ENCODE results near the gene RGS9. TPM values are rescaled to one million over a fixed set of nuclear protein-coding genes. Genes with fewer than 3 reads are reported as not detected.

Gene RGS9
- total RNA-seq, 1 experiment from 2014 or later = 3.2 TPM

DNA sequence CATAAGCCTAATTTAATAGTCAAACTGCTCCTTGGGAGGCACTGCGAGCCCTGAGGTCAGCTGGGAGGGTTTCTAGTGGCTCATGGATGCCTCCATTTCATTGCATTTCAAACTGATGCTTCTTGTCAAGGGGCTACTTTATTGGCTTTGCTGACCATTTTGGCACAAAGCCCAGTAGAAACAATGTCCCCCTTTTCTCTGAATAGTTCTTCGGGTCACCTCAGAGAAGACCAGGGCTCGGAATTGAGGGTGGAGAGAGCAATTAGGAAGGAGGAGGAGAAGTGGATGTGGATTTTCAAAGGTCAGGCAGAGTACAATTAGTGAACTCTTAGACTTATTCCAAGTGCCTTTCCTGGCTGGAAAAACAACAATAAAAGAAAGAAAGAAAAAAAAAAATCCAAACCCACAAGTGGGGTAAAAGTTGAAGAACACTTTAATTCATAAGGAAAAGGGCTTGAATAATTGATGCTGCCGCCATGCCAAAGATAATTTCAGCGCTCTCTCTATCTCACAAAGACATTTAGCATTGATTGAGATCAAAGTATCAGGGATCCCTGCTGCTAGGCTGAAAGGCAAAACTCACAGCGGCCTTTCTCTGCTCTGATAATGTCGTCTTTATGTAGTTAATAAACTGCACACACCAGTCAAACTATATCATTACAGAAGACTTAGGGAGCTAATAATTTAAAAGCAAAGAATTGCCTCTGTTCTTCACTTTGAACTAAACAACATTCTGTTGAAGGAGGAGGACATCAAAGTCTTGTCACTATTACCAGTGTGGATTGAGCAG lies 122.7 kb downstream of the RGS9 start:
- no peak for DNase-seq (ENCODE audit: low spot score)

DNA sequence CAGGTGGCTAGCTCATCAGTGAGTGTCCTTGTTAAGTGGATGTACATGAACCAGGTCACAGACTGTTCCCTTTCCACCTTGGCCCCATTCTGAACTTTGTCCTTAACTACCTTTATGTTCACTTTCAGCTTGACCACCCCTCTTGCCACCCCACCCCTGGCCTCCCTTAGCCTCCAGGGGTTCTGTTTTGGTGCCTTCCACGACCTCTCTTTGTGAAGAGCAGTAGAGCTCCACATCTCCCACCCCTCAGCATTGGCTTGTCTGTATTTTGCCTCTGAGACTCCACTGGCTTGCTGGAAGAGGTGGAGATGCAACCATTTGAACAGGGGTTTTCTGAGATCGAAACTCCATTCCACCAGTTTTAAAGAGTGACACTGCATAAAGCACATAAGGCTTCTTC lies 123.5 kb downstream of the RGS9 start:
- no peak for DNase-seq (ENCODE audit: low spot score)

DNA sequence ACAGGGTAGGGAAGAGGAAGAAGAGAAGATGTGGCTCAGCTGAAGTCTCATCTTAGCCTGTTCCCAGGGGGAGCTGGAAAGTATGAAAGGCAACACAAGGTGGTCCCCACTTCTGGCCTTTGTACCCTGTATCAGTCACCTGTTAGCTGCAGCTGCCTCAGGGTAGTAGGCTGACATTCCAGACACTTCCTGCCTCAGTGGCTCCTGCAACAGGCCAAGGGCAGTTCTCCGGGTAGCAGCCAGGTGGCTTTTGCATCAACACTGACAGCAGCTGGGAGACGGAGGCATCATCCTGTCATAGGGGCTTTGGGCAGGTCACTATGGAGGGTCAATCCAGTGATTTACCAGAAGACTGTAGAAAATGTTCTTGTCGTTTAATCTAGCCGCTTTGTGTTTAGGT lies 124.0 kb downstream of the RGS9 start:
- DNase-seq (ENCODE audit: low spot score) = no peak

DNA sequence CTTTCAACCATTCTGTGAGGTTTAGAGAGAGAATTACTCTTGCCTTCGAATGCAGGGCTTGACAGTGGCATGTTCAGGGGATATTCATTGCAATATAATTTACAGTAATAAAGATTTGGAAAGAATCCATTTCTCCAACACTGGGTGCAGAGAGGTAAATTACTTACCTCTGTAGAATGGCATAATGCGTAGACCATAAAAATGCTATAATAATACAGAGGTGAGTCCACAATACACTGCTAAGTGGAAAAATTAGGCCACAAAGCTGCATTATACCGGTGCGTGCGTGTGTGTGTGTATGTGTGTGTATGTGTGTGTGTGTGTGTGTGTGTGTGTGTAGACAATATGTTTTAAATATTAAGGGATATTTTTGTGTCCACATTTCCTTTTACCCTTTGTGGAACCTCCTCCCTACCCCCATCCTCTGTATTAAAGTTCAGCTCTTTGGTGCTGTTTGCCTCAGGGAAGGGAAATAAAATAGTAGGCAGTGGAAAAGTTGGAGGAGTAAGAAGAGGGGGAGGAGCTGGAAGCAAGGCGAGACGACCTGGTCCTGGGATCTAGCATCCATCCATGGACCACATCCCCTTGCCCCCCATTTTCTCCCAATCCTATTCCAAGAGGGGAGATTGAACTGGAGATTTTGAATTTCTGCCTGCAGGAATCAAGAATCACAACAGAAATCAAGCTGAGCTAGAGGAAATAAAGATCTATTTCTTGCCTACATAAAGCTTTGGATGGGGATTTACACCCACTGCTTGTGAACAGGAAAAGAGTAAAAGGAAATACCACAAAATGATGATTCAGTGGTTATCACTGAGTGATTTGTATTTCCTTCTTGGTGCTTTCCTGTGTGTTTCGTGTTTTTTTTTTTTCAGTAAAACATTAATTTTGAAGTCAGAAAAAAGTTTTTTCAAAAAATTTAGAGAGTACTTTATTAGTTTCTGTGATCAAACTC lies 124.8 kb downstream of the RGS9 start:
- DNase-seq (ENCODE audit: low spot score) = no peak

DNA sequence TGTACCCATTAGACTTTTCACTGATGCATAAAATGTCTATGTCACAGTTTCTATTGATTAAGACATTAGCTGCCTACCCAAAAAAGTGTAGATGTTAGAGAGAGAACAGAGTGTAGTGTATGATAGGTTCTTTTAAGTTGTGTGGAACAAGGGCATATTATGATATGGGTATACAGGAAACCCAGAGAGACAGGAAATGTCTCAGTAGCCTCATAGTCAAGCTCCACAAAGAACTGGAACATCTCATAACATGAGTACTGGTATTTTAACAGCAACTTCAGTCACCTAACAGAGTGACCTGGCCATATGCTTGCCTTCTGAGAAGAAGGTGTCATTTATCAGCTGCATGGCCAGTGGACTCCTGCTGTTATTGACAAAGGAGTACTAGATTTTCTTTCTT lies 128.1 kb downstream of the RGS9 start:
- DNase-seq (ENCODE audit: low spot score) = no peak

DNA sequence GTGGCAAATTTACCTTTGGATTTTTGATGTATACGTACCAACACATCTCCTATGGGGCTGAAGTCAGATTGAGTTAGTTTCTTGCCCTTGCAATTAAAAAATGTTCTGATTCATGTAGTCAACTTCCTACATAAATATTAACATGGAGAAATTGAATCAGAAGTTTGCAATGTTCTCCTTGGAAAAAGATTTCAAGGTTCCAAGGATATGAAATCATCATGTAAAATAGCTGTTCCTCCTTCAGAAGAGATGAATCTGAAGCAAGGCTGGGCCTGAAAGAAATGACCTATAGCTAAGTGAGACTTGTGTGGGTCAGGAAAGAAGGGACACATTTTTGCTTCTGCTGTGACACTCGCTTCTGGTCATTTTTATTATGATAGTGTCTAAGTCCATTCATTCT lies 131.7 kb downstream of the RGS9 start:
- DNase-seq (ENCODE audit: low spot score) = no peak

DNA sequence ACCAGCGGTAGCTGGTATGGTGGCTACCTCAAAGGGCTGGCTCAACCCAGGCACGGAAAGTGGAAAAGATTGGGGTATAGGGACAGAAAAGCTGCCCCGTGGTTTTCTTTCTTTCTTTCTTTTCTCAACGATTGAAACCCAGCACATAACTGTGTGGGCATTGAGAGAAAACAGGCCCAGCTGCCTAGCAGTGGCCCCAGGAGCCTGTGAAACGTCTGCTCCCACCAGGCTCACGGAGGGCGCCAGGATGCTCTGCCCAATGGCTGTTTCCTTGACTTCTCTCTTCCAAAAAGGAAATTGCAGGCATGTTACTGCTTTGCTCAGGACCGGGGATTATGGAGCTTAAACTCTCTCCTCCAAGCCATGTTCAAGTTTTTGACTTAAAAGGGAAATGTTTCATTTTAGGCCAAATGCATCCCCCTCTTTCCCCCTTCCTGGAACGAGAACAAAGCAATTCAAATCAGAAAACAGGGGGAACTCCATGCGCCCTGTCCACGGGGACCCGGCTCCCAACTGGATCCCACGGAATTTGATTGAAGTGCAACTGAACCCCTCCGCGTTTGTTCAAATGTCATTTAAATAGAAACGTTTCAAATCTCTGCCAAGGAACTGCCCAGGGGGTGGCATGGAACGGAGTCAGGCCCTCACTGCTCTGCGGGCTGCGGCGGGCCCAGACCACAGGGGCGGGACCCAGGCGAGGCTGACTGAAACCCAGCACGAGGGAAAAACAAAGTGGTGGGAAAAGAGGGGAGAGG lies 133.5 kb downstream of the RGS9 start:
- no peak for DNase-seq (ENCODE audit: low spot score)

DNA sequence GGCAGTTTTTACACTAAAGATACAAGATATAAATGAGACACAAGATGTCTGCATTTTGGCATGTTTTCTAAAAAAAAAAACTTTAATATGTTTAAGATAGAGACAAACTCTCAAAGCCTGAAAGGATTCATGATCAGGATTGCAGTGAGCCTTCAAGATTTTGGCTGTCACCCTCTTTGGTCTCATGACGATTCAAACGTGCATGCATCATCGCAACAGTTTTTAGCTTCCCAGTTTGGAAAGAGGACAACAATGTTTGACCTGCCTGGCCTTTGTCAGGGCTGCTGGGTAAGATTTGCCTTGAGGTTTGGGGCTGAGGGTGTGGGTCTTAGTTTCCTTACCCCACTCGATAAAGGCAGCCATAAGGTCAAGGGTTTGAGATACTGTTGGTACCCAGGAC lies 134.1 kb downstream of the RGS9 start:
- DNase-seq (ENCODE audit: low spot score) = no peak

Other genes with a start within 250 kb of the RGS9 start
- gene LRRC37A3, start 217.9 kb upstream of the RGS9 start, total RNA-seq (2014; rRNA removed; shearing (Covaris generic)) = 5.9 and 11.4 TPM in 2 replicates
- 48.0 and 62.1 TPM in 2 replicates for gene GNA13, start 80.6 kb upstream of the RGS9 start, total RNA-seq (2014; rRNA removed; shearing (Covaris generic))